NCI-H524 (cell line): ENCODE measurements around the gene NCF4.

Experiments used
- DNase-seq, 2 experiments: peaks; one replicate each; lab custom pipeline; 2025; lab: John Stamatoyannopoulos, UW

The NCF4 gene

DNA sequence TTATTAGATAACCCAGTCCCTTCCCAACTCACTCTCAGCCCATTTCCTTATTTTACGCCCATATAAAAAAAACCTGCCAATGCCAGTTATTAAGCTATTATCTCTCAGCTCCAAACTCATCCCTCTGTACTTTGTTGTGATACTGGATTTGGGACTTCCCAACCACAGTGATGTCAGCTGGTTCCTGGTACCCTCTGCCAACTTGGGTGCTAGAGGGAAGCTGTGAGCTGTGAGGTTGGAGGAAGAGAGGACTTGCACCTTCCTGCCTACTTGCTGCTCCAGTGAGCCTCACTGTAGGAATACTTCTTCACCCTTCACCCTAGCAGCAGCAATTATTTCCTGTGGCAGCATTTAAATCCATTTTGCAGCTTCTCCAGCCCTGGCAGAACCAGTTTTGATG is 33.5 kb downstream of the NCF4 start:
- no peak for DNase-seq

DNA sequence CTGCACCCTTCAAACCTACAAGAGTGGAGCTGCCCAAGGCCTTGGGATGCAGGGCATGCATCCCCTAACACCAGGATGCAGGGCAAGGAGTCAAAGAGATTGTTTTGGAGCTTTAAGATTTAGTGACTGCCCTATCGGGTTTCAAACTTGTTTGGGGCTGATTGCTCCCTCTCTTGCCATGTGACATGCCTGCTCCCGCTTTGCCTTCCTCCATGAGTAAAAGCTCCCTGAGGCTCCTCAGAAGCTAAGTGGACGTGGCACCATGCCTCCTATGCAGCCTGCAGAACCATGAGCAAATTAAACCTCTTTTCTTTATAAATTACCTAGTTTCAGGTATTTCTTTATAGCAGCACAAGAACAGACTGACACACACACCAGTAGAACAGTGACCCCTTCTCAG is 36.8 kb downstream of the NCF4 start:
- no peak for DNase-seq

DNA sequence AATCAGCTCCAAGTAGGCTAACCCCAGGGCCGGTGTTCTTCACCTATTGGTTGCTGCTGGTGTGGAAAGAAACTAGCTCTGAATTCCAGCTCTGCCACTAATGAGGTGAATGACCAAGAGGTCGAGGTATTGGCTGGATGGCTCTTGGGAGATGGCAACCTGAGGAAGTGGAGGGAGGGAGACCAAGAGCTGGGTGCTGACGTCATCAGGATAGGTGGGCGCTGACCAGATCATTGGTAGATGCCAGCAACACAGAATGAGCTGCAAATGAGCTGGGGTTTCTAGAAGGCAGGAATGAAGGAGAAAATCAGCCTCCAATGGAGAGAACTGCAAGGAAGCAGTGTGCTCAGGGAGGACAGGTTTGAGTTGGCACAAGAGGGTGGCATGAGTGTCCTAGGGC is 37.9 kb downstream of the NCF4 start:
- DNase-seq: no peak

DNA sequence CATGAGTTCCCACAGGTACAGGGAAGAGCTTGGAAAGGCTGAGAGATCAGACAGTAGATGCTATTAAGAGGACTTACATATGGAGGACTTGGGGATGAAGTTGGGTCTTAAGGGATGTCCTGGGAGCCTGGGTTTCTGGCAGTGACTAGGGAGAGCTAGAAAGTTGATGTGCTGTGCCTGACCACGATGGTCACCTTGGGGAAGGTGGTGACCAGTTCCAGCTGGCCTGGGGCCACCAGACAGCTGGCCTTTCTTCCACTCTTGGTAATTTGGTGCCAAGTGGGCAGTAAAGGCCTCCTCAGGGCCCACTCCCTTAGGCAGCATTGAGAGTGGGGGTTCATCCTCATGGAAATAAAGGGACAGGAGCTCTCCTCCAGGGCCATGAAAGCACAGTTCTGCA is 38.7 kb downstream of the NCF4 start:
- DNase-seq: no peak

DNA sequence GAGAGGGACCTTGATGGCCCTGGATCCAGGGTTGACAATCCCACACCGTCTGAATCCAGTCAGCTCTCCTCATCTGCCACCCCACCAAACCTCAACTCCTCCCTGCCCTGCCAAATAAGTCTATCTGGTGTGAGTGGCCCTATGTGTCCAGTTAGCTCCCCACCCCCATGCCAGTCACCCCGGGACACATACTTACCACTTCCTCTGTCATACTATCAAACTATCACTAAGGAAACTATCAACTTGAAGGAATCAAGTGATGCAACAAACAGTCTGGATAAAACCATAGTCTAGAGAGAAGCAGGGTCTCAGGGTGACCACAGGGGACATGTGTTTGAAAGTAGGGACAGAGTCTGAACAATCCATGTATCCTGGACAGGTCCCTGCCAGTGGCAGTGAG is 39.4 kb downstream of the NCF4 start:
- DNase-seq: no peak

DNA sequence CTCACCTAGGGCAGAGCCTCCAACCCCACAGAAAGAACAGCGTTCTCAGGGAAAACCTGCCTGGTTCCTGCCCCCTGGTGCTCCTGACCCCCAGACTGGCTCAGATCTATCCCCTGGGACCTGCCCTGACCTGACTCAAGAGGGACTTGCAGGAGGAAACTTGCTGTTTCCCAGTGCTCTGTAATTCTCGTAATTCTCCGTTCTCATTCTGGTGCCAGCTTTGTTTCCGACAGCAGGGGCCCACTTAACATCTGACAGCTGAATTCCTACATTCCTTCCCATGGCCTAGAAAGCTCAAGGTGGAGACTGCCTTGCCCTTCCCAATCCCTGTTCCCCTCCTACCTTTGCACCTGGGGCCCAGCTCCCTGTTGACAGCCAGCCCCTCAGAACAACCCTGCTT is 40.1 kb downstream of the NCF4 start:
- DNase-seq: no peak

DNA sequence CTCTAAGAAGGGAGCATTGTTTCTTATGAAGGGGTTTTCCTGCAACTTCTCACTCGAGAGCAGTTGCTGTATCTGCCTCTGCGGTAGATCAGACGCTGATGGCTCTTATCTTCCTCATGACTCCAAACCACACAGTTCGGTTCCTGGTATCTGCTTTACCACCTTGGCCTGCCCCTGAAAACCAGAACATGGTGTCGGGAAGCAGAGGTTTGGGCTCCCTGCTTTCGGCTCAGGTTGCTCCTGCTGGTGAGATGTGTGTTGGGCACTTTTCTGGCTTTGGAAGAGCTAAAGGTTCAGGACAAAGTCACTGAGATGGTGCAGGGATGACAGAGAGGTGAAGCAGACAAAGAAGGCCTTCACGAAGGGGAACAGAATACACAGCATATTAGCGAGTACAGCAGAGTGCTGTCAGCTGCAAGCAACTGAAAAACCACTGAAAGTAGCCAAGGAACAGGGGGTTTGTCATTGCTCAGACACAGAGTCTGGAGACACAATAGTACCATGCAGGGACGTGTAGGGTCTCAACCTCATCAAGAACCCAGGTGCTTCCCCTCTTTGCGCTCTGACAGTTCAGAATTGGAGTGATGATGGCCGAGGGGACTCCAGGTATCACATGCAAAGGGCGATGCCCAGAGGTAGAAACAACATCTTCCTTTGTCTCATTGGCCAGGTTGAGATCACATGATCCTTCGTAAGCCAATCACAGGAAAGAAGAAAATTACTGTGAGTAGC is 40.8 kb downstream of the NCF4 start:
- DNase-seq: no peak

DNA sequence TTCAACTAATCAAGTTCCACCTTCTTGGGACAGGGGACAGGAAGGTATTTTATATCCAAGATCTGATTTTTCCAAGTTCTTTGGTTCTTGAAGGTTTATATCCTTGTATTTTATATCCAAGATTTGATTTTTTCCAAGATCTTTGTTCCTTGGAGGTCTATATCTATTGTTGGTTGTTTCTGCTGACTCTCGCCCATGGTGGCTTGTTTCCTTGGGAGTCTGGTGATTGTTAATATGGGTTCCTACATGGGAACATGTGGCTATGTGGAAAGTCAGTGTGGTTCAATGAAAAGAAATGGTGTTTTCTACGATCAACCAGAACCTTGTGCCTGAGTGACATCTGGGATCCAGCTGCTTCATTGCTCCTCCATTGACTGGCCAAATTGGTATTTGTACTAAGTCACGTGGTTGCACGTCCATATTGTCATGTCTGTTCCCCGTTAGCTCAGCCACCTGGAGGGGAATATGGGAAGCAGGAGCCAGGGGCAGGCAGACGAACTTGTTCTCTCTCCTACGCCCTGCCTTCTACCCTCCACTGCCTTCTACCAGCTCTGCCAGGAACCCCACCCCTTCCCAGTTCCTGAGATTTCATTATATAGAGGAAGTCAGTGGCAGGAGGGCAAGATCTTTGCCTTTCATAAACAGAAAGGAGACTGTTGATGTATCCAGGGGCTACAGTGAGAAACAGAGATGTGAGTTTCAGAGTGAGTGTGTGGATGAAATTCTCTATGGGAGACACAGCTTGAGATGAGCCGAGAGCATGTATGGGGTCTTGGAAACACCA is 41.5 kb downstream of the NCF4 start:
- DNase-seq: no peak

DNA sequence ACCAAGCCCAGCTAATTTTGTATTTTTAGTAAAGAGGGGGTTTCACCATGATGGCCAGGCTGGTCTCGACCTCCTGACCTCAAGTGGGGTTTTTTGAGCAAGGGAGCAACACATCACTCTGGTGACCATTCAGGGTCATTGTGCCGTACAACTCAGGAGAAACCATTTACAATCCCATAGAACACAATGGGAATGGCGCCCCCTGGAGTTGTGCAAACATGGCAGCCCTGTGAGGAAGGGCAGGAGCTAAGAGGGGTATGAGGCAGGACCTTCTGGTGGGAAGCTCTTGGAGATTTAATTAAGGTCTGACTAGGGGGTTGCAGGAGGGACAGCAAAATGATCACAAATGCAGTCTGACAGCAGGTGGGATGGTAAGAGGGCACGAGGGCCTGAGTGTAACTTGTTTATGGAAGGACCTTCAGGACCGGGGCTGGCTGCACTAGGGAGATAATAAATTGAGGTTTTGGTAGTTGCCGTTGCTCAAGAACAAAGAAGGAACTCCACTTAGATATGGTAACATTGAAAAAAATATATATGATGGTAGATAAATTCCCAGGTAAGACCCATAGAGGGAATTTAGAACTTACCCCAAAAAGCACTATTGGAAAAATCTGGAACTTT is 43.6 kb downstream of the NCF4 start:
- no peak for DNase-seq

DNA sequence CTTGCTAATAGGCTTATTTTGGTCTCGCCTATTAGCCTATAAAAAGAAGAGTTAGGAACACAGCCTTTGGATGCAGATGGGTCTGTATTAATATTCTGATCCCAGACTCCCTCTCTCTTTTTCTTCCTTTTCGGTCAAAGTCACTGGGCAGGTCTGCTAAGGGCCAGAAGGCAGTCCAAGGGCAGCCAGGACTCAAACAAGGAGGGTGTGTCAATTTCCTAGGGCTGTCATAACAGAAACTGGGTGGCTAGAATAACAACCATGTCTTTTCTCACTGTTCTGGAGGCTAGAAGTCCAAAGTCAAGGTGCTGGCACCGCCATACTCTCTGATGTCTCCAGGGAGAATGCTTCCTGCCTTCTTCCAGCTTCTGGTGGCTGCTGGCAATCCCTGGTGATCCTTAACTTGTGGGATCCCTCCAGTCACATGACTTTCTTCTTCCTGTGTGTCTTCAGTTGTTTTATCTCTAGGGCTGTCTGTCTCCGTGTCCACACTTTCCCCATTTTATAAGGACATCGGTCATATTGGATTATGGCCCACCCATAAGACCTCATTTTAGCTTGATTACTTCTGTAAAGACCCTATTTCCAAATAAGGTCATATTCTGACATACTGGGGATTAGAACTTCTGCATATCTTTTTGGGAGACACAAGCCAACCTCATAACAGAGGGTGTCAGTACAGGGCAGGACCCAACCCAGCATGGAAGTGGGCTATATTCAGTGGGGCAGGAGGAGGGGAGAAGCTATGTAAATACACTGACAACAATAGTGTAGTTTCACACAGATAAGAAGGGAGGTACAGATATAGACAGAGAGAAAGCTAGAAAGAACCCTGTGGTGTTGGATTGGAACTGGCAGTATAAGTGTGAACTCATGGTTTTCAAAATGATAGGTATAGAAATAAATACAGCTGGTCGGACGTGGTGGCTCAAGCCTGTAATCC is 46.7 kb downstream of the NCF4 start:
- DNase-seq: peak in 1 of 2 experiments; percentile 47

DNA sequence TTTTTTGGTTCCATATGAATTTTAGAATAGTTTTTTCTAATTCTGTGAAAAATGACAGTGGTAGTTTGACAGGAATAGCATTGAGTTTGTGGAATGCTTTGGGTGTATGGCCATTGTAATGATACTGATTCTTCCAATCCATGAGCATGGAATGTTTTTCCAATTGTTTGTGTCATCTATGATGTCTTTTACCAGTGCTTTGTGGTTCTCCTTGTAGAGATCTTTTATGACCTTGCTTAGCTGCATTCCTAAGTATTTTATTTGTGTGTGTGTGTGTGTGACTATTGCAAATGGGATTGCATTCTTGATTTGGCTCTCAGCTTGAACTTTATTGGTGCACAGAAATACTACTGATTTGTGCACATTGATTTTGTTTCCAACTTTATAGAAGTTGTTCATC is 49.7 kb downstream of the NCF4 start:
- DNase-seq: no peak

DNA sequence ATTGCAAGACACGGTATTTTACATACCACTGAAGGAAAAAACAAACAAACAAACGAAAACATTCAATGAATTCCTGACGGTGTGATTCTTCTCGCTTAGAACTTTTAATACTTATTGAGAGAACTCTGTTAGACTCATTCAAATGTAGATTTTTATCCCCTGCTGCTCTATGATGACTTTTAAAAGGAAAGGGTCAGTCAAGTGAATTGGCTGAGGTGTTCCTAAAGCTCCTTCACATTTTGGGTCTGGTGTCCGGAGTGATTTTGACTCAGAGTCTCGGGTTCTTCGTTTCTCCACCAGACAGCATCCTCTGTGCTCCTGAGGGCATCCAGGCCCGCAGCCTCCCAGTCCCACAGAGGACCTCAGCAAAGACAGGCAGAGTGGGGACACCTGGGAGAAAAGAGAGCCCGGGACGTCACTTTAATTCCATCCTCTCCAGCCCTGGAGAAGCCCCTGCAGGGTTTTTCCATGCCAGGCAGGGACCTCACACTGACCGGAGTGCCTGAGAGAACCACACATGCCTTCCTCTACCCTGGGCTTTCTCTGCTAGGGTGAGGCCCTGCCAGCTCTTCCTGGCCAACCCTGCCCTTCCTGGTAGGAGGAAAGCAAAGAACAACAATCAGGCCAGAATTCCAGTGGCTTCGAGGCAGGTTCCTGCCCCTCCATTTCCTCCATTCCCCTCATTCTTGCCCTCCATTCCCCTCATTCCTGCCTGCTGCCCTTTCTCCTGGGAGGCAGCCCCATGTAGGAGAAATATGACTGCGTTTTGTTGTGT is 51.3 kb downstream of the NCF4 start:
- DNase-seq: no peak

DNA sequence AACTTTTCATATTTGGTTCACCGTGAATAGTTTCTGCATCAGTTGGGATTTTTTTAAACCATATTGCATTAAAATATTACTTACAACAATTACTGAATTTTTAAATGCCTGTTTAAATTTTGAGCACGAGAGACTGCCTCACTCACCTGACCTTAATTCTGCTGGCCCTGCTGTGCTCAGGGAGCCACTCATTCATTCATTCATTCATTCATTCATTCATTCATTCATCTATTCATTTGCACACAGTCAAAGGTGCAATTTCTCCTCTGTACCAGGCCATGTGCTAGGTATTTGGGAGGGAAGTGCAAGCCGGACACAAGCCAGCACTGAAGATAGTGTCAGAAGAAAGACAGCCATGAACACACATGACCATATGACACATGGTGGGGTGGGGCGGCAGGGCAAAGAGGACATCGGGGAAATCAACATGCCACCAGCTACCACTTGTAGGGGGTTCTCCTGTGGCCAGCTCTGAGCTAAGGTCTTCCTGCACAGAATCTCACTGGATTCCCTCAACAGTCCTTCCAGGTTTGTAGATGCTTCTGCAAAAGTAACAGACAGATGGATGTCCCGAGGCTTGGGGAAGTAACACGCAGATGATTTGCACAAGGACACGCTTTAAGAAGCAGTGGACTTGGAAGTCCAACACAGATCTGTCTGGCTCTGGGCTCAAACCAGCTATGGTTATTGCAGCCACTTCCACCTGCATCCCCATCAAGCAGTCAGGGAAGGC is 52.1 kb downstream of the NCF4 start:
- no peak for DNase-seq

DNA sequence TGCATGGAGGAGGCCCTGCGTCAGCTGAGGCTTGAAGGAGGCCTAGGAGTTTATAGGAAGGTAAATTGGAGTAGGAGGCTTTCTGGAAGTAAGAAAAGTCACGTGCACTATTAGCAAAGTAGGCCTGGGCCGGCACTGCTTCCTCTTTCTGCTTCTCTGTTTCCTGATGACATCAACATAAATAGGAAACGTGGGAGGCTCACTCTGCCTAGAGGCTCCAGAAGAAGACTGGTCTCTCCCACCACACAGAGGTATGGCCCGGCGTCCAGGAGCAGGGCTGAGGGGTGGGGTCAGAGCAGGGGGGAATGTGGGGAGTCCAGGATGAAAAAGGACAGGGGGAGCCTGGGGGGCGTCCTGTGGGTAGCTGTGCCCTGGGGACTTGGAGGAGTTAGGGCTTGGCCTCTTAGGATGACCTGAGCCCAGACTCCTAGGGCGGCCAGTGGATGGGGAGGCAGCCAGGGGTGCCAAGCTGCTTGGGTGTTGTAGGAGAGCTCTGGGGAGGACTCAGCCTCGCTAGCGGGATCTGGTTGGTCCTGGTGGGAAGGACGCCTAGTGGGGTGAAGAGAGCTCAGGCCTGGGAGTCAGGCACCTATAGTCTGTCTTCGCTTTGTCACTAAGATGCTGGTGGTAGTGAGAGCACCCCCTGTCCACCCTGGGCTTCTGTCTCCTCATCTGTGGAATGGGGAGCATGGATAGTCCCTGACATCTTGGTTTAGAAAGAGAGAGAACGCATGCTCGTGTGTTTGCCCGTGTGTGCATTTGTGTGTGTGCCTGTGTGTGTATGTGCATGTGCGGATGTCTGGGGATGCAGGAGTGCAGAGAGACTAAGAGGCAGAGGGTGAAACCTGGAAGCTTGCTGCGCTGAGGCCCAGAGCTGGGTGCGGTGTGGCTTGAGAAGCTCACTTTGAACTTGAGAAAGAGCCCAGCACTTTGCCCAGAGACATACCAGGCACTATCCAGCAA is 52.9 kb downstream of the NCF4 start, which contains the start of gene CSF2RB:
CSF2RB (plus strand) TSS at position 202 of the 963 bp plus-strand sequence. CDS start 8,580 bp downstream, outside the sequence.
- DNase-seq: no peak

DNA sequence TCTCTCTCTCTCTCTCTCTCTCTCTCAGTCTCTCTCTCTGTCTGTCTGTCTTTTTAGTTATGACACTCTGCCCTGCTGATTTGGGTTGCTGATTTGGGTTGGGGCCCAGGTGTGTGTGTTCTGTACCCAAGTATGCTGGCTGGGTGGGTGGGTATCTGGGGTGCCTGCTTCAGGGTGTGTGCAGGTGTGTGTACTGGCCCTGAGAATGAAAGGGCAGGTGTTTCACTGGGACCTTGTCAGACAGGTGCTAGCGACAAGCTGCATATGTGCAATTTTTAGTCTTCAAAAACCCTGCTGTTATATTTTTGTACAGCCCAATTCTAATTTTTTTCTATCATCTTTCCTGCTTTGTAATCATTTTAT is 53.6 kb downstream of the NCF4 start:
- DNase-seq: no peak

DNA sequence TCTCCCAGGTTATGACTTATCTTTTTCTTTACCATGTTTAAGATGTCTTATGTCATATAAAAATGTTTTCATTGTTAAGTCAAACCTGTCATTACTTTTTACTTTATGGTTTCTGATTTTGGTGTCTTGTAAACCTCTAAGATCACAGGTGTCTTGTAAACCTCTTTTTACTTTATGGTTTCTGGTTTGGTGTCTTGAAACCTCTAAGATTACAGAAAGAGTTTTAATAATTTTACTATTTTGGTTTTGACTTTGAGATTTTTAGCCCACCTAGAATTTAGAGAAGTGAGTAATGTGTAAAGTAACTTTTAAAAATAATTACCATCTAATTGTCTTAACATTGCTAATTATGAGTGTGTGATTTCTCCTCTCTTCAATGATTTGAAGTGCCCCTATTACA is 55.2 kb downstream of the NCF4 start:
- DNase-seq: no peak

DNA sequence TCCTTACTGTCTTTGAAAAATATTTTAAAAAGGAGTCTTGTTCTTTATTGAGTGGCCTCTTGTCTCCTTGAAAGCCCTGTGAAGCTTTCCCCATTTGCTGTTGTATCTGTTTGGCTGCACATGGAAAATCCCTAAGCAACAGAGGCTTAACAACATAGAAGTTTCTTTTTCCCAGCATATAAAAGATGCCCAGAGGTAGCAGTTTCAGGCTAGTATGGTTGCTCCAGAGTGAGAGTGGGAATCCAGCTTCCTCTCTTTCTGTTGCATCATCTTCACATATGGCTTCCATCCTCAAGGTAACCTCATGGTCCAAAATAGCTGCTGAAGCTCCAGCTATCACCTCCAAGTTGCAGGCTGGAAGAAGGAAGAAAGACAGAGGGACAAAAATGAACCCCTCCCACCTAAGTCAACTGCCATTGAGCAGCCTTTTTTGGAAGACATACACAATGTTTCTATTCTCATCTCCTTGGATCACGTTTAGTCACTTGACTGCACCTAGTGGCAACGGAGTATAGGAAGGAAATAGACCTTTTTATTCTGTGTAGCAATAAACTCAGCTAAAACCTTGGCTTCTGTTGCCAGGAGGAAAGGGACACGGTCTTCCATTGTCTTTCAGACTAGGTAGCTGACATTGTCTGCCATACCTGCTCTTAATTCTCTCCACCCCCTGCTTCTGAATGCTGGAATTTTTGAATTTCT is 57.9 kb downstream of the NCF4 start:
- no peak for DNase-seq

DNA sequence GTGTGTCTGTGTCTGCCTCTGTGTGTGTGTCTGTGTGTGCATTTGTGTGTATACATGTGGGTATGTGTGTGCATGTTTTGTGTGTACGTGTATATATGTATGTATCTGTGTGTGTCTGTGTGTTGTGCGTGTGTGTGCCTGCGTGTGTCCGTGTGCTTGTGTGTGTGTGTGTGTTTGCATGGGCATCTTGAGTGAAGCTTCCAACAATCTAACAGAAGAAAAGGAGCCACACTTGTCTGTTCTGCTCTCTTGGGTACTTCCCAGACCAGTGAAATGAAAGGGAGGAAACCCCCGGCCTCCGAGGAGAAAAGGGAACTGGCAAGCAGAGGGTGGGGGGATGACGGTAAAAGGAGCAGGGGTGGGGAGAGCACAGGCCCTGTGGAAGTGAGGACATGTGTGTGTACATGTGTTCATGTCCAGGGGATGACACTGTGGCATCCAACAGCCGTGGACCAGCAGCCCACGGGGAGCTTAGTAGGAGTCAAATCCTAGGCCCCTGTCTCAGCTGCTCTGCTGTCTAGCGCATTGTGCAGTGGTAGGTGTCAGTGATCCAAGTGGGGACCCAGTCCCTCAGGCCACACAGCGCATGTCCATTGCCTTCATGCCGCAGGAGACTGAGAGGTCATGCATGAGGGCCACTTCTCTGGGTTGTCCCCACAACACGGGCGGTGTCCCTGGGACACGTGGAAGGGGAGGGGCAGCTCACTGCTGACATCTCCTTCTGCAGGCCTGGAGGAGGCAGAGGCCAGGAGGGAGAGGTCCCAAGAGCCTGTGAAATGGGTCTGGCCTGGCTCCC is 60.7 kb downstream of the NCF4 start:
- no peak for DNase-seq
